Measurements from ENCODE around the gene TXNRD3.

DNA sequence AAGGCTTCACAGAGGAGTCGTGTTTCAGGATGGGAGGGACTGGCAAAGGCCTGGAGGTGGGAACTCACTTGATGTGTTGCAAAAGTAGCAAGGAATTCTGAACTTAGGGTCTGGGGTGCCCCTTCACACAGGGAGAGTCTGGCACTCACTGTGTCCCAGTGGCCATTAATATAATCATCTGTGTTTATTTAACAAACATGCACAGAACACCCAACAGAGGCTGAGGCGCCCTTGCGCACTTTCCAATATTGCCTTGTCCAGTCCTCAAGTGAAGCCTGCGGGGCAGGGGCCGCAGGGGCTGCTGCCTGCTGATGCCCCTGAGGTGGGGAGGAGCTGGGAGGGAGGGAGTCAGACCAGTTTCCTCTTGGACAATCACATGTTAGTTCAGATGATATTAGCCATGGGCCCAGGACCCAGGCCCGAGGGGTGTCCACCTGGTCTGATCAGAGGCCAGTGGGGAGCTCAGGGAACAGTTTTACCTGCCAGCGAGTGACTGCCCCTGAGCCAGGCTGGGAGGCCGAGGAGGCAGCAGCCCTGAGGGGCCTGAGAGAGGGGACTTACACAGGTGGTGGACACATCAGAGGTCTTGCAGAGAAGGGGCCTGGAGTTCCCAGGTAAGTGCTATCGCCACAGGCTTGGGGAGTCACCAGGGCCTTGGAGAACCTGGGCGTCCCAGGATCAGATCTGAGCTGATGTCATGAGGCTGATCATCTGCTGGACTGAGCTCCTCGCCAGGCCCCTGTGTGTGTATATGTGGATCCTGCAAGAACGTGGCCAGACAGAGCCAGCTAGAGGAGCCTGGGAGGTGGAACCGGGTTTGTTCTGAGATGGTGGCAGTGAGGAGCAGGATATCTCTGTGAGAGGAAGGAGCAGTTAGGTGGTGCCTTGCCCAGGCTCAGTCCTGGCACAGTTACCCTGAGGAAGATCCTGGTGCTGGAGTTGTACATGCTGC, 13.8 kb upstream of the TXNRD3 start:
- TF ChIP-seq, protein P1, sequence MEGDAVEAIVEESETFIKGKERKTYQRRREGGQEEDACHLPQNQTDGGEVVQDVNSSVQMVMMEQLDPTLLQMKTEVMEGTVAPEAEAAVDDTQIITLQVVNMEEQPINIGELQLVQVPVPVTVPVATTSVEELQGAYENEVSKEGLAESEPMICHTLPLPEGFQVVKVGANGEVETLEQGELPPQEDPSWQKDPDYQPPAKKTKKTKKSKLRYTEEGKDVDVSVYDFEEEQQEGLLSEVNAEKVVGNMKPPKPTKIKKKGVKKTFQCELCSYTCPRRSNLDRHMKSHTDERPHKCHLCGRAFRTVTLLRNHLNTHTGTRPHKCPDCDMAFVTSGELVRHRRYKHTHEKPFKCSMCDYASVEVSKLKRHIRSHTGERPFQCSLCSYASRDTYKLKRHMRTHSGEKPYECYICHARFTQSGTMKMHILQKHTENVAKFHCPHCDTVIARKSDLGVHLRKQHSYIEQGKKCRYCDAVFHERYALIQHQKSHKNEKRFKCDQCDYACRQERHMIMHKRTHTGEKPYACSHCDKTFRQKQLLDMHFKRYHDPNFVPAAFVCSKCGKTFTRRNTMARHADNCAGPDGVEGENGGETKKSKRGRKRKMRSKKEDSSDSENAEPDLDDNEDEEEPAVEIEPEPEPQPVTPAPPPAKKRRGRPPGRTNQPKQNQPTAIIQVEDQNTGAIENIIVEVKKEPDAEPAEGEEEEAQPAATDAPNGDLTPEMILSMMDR (IDR thresholded peaks at IDR 0.05): no peak
- TF ChIP-seq POLR2A (IDR thresholded peaks at IDR 0.05; ENCODE audit: low read length): no peak
- no peak for TF ChIP-seq KDM1A (IDR thresholded peaks at IDR 0.05; ENCODE audit: low read depth)
- no peak for TF ChIP-seq CHD4 (IDR thresholded peaks at IDR 0.05; ENCODE audit: borderline replicate concordance)
- no peak for TF ChIP-seq RAD21 (conservative IDR thresholded peaks at IDR 0.05 in 1 of 2, IDR thresholded peaks at IDR 0.05 in 1 of 2)
- no peak for TF ChIP-seq EP300 (IDR thresholded peaks at IDR 0.05)
- no peak for TF ChIP-seq NR3C1 (IDR thresholded peaks at IDR 0.05)
- no peak for TF ChIP-seq RNF2 (IDR thresholded peaks at IDR 0.05; ENCODE audit: borderline replicate concordance, low read depth)
- TF ChIP-seq, protein P2, sequence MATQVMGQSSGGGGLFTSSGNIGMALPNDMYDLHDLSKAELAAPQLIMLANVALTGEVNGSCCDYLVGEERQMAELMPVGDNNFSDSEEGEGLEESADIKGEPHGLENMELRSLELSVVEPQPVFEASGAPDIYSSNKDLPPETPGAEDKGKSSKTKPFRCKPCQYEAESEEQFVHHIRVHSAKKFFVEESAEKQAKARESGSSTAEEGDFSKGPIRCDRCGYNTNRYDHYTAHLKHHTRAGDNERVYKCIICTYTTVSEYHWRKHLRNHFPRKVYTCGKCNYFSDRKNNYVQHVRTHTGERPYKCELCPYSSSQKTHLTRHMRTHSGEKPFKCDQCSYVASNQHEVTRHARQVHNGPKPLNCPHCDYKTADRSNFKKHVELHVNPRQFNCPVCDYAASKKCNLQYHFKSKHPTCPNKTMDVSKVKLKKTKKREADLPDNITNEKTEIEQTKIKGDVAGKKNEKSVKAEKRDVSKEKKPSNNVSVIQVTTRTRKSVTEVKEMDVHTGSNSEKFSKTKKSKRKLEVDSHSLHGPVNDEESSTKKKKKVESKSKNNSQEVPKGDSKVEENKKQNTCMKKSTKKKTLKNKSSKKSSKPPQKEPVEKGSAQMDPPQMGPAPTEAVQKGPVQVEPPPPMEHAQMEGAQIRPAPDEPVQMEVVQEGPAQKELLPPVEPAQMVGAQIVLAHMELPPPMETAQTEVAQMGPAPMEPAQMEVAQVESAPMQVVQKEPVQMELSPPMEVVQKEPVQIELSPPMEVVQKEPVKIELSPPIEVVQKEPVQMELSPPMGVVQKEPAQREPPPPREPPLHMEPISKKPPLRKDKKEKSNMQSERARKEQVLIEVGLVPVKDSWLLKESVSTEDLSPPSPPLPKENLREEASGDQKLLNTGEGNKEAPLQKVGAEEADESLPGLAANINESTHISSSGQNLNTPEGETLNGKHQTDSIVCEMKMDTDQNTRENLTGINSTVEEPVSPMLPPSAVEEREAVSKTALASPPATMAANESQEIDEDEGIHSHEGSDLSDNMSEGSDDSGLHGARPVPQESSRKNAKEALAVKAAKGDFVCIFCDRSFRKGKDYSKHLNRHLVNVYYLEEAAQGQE (IDR thresholded peaks at IDR 0.05): no peak
- TF ChIP-seq, protein P3, sequence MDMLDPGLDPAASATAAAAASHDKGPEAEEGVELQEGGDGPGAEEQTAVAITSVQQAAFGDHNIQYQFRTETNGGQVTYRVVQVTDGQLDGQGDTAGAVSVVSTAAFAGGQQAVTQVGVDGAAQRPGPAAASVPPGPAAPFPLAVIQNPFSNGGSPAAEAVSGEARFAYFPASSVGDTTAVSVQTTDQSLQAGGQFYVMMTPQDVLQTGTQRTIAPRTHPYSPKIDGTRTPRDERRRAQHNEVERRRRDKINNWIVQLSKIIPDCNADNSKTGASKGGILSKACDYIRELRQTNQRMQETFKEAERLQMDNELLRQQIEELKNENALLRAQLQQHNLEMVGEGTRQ (IDR thresholded peaks at IDR 0.05): no peak
- TF ChIP-seq TFCP2L1 (CRISPR knock-in tag; IDR thresholded peaks at IDR 0.05): no peak
- TF ChIP-seq HMGXB4 (CRISPR knock-in tag; IDR thresholded peaks at IDR 0.05; ENCODE audit: borderline replicate concordance): no peak
- TF ChIP-seq, protein P4, sequence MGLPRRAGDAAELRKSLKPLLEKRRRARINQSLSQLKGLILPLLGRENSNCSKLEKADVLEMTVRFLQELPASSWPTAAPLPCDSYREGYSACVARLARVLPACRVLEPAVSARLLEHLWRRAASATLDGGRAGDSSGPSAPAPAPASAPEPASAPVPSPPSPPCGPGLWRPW (IDR thresholded peaks at IDR 0.05): no peak
- TF ChIP-seq E2F6 (IDR thresholded peaks at IDR 0.05; ENCODE audit: borderline replicate concordance, low read depth): no peak
